RWPE1 (cell line): Measurements from ENCODE around the gene FBLN5.

Source experiments
- CTCF ChIA-PET: fragments of 350-600 bp; sonication (Branson Sonifier 250); formaldehyde crosslinking; extraction: SDS; loops from one replicate; lab custom pipeline; 2021; lab: Yijun Ruan, JAX
- POLR2A ChIA-PET: fragments of 400-600 bp; formaldehyde crosslinking; extraction: SDS; loops from one replicate; lab custom pipeline; 2020; ENCODE audit warnings: antibody characterized with exemption; ENCODE audit not compliant: low non-redundant PET; lab: Yijun Ruan, JAX
- DNase-seq: peaks from one replicate; pipeline ENCODE4 v3.0.0; 2012; ENCODE audit warnings: low spot score
- H3K27ac ChIP-seq: fragments of 450-650 bp; 2 replicates; pipeline ENCODE4 v1.5.1; 2017
- TF ChIP-seq, protein P1 (sequence below): fragments of 450-650 bp; conservative IDR thresholded peaks from 2 replicates; pipeline ENCODE4 v1.5.1; 2017; ENCODE audit warnings: low read depth, mild to moderate bottlenecking

FBLN5 gene

GRCh38 chr14:91835920-91836843, 111.3 kb downstream of the FBLN5 start:
- ChIA-PET CTCF (interaction anchor here (0.6 to 1.3 kb wide), 4 partner anchors 168 to 330 kb away, joined by 3 read pairs; no protein-coding TSS in a partner anchor), POLR2A (no interaction called here)
- peak; percentile 87 for DNase-seq
- no peak overlapping the region for H3K27ac ChIP-seq
- TF ChIP-seq, protein P1, sequence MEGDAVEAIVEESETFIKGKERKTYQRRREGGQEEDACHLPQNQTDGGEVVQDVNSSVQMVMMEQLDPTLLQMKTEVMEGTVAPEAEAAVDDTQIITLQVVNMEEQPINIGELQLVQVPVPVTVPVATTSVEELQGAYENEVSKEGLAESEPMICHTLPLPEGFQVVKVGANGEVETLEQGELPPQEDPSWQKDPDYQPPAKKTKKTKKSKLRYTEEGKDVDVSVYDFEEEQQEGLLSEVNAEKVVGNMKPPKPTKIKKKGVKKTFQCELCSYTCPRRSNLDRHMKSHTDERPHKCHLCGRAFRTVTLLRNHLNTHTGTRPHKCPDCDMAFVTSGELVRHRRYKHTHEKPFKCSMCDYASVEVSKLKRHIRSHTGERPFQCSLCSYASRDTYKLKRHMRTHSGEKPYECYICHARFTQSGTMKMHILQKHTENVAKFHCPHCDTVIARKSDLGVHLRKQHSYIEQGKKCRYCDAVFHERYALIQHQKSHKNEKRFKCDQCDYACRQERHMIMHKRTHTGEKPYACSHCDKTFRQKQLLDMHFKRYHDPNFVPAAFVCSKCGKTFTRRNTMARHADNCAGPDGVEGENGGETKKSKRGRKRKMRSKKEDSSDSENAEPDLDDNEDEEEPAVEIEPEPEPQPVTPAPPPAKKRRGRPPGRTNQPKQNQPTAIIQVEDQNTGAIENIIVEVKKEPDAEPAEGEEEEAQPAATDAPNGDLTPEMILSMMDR: no peak

- TF ChIP-seq, protein P1: no peak
- no peak overlapping the region for H3K27ac ChIP-seq
- ChIA-PET POLR2A (no interaction called here), CTCF (interaction anchor here (0.6 to 1.3 kb wide), 4 partner anchors 76 to 237 kb away, joined by 3 to 4 read pairs (median 3); no protein-coding TSS in a partner anchor)
- no peak for DNase-seq
These were observed 112.1 kb downstream of the FBLN5 start for GRCh38 chr14:91835197-91835919.

DNA sequence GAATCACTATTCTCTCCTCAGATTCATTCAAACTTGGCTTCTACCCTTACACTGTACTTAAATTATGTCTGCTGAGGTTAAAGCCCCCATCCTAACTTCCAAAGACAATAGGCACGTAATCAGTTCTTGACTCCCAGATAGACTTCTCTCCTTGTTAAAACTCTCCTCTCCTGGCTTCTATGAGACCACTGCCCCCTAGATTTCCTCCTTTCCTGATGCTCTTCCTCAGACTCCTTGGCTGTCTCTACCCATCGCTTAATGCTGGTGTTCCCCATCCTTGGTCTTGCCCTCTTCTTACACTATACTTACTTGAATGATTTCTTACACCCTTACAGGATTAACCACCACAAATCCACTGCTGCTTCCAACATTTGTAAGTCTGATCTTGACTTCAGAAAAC, 112.9 kb downstream of the FBLN5 start:
- POLR2A ChIA-PET: no interaction called here
- CTCF ChIA-PET: interaction anchor here (0.9 to 1.3 kb wide), 2 partner anchors 77 to 185 kb away, joined by 3 to 4 read pairs; no protein-coding TSS in a partner anchor
- DNase-seq: no peak
- TF ChIP-seq, protein P1: no peak
- H3K27ac ChIP-seq: no peak overlapping the region

DNA sequence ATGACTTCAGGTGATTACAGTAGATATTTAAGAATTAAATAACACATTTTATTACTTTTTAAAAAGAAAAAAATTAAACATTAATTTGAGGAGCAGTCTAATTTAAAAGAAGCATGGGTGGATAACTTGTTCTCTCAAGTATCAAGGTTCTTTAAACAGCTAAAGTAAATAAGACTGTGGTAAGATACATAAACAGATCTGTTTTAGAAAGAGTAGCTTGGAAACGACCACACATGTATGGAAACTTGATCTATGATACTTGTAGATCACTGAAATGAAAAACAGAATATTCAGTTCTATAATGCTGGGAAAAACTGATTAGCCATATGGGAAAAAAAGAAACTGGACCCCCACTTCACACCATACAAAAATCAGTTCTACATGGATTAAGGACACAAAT, 116.2 kb downstream of the FBLN5 start:
- TF ChIP-seq, protein P1: no peak
- H3K27ac ChIP-seq: no peak overlapping the region
- ChIA-PET CTCF (interaction anchor here (0.7 kb wide), 1 partner anchor 21 kb away, joined by 3 read pairs; no protein-coding TSS in a partner anchor), POLR2A (no interaction called here)
- DNase-seq: no peak

- TF ChIP-seq, protein P1: no peak
- no peak for DNase-seq
- CTCF ChIA-PET: interaction anchor here (0.7 kb wide), 1 partner anchor 20 kb away, joined by 3 read pairs; no protein-coding TSS in a partner anchor
- POLR2A ChIA-PET: no interaction called here
- H3K27ac ChIP-seq: no peak overlapping the region
These were observed 116.7 kb downstream of the FBLN5 start for GRCh38 chr14:91830777-91831176.

- DNase-seq: no peak
- ChIA-PET CTCF (no interaction called here), POLR2A (no interaction called here)
- no peak overlapping the region for H3K27ac ChIP-seq
- TF ChIP-seq, protein P1: no peak
These were observed 118.0 kb downstream of the FBLN5 start for GRCh38 chr14:91829511-91829910.
